GM21515 (cell line): ENCODE measurements around the gene CRIP2.

ENCODE experiments used
- ATAC-seq: cut with Tn5 transposase; IDR thresholded peaks from one replicate; pipeline ENCODE4 v1.9.1; 2021; ENCODE audit not compliant: unreplicated experiment

Gene CRIP2, protein sequence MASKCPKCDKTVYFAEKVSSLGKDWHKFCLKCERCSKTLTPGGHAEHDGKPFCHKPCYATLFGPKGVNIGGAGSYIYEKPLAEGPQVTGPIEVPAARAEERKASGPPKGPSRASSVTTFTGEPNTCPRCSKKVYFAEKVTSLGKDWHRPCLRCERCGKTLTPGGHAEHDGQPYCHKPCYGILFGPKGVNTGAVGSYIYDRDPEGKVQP

GRCh38 chr14:105474483-105475268 lies at the start of gene CRIP2:
CRIP2 (plus strand) TSS chr14:105474821; CDS start chr14:105474863, 42 bp downstream.
- no peak for ATAC-seq

- ATAC-seq: no peak
These were observed 49.8 kb upstream of the CRIP2 start for GRCh38 chr14:105424861-105425260.

DNA sequence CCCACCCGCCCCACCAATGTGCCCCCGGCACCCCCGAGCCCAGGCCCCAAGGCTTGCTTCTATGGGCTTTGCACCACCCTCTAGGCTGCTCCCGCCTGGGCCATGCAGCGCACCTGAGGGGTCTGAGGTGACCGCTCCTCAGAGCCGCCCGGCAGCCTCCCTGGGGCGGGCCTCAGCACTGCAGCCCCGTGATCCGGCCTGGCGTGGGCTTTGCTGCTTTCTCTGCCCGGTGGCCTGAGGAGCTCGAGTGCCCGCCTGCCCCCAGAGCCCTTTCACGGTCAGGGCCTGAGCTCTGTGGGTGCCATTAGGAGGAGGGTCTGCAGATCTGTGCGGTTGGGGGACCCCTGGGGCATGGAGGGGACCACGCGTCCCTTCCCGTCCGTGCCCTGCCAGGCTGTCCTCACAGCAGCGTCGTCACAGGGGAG lies 48.8 kb upstream of the CRIP2 start:
- no peak for ATAC-seq

DNA sequence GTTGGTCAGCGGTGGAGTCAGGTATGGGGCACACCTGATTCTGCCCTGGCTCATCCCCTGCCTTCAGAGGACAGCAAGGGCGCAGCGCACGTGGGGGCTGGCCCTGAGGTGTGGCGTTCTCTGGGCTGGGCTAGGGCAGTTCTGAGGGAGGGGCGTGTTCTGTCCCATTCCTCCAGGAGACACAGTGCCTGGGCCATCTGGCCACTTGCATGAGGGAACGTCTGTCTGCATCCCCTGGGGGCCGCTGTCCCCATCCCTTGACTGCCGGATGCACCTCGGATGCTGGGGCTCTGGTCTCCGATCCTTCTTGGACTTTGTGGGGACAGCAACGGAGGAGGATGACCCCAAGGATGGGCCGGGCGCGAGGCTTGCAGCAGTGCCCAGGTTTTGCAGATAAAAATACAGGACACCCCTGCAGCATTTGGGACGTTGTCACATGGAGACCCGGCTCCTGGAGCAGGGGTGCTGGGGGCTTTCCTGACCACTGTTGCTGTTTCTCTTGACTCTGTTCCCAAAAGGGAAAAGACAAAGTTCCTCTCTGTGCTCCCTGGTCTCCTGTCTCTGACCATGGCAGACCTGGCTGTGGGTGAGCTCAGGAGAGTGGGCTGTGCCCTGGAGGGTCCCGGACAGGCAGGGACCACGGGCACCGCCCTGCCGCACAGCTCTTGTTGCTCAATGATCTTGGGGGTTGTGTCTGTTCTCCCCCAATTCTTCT lies 48.0 kb upstream of the CRIP2 start:
- ATAC-seq: no peak

DNA sequence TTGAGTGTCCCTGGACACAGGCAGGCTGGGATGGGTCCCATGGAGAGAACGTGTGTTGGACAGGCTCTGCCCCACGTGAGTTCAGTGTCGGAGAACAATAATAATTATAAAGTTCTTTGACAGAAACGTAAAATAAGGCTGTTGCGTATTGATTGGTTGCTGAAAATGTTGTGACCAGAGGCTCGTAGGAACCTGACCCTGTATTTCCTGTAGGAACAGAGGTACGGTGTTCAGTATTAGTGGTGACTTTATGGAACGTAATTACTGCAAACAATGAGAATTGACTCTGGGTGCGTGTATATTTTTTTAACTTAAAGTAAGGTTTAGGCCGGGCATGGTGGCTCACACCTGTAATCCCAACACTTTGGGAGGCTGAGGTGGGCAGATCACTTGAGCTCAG lies 47.2 kb upstream of the CRIP2 start:
- ATAC-seq: no peak

DNA sequence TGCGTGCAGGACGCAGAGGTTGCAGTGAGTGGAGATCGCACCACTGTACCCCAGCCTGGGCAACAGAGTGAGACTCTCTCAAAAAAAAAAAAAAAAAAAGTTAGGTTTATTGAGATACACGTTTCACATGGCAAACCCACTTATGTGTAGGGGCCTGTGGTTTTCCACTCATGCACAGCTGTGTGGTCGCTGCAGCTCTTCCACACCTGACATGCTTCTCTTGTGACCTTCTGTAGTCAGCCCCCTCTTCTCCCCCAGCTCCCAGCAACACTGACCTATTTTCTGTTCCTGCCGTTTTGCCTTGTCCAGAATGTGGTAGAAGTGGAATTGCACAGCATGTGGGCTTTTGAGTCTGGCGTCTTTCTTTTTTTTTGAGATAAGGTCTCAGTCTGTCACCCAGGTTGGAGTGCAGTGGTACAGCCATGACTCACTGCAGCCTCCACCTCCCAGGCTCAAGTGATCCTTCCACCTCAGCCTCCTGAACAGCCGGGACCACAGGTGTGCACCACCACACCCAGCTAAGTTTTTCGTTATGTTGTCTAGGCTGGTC lies 46.6 kb upstream of the CRIP2 start:
- no peak for ATAC-seq

DNA sequence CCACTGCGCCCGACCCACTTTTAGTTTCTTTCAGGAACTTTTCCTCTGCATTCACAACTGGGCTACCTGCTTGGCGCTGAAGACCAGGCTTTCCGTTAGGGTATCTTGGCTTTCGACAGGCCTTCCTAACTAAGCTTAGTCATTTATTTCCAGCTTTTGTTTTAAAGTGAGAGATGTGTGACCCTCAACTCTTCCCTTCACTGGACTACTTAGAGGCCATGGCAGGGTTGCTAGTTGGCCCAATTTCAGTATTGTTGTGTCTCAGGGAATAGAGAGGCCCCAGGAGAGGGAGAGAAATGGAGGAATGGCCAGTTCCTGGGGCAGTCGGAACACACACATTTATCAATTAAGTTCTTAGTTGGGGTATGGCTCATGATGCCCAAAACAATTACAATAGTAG lies 44.6 kb upstream of the CRIP2 start:
- ATAC-seq: no peak

DNA sequence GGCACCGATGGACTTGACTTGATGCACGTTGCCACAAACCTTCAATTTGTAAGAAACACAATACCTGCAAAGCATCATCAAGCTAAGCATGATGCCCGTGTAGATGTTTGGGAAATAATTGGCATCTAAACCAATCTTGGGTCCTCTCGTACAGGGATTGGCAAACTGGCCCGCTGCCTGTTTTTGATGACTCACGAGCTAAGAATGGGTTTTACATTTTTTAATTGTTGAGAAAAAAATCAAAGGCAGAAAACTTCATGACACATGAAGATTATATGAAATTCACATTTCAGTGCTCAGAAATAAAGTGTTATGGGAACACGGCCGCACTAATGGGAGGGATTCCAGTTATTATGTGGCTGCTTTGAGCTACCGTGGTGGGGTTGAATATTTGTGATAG lies 44.1 kb upstream of the CRIP2 start:
- no peak for ATAC-seq

DNA sequence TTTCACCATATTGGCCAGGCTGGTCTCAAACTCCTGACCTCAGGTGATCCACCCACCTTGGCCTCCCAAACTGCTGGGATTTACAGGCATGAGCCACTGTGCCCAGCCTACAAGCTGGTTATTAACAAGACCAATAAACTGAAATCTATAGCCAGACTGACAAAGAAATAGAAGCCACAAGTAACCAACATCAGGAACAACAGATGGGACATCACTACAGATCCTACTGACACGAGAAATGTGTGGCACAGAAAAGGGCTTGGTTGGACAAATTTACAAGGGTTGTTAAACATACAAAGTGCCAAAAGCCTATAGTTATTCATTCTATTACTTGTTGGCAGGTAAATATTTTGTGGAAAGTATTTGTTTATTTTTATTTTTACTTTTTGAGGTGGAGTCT lies 43.4 kb upstream of the CRIP2 start:
- ATAC-seq: no peak

DNA sequence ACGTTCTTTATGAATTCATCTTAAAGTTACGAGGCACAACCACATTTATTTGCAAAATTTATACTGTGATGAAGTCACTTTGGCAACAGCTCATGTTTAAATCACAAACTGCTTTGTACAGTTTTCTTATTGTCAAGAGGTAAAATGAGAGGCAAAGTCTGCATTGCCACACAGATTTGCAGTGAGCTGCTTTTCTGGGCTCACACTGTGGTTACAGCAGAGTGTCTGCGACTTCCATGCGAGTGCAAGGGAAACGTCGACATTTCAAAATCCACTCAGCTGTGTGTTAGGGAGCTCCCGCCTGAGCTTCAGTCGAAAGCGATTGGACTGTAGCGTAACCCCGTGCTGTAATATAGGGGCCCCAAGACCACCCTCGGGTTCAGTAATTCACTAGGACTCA lies 42.0 kb upstream of the CRIP2 start:
- ATAC-seq: no peak

DNA sequence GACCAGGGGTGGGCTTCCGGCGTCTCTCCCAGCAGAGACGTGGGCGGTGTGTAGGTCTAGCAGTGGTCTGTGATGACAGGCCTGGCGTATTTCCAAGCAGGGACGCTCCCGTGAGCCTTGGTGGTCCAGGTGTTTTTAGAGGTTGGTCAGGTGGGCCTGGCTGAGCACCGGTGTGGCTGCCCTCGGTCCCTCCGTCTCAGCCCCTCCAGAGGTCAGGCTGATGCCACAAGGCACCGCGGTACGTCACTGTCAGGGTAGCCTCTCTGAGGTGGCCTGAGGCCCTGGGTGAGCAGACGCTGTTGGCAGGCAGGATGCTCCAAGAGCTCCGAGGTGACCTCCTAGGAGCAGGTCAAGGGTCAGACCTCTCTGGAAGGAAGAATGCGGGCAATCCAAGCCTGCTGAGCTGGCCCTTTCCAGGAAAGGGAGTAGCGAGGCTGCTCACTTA lies 41.4 kb upstream of the CRIP2 start:
- ATAC-seq: no peak

GRCh38 chr14:105436402-105436801 lies 38.2 kb upstream of the CRIP2 start:
- no peak for ATAC-seq

- no peak for ATAC-seq
These were observed 37.5 kb upstream of the CRIP2 start for GRCh38 chr14:105436891-105437722.

DNA sequence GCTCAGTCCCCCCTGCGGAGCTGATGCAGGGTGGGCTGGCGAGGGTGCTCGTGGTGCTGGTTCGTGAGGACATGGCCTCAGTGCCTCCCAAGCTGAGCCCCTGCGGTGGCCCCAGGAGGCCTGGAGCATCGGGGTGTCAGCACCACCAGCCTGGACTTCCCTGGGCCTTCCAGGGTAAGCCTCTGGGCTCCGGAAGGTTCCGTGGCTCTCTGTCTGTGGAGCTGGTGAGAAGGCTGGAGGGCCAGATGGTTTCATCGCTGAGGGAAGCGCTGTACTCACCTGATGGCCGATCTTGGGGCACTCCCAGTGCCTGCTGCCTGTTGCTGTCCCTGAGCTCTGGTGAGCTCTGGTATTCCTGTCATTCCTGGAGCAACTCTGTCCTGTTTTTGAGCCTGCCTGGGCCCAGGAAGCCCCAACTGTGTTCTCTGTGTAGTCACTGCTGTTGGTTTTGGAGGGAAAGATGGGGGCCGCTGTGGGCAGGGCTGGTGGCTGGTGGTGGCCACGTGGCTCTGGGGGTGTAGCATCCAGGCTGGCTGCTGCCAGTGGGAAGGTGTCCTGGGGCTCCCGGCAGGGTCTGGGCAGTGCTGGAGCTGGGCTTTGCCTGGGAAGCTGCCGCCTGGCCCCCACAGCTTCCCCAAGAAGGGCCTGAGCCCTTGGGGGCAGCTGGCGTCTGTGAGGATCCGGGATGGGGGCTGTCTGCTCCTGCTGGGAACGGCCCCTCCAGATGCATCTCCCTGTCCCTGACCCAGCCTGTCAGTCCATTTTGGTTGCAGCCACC lies 36.7 kb upstream of the CRIP2 start:
- ATAC-seq: no peak

GRCh38 chr14:105439179-105439578 lies 35.4 kb upstream of the CRIP2 start:
- no peak for ATAC-seq

DNA sequence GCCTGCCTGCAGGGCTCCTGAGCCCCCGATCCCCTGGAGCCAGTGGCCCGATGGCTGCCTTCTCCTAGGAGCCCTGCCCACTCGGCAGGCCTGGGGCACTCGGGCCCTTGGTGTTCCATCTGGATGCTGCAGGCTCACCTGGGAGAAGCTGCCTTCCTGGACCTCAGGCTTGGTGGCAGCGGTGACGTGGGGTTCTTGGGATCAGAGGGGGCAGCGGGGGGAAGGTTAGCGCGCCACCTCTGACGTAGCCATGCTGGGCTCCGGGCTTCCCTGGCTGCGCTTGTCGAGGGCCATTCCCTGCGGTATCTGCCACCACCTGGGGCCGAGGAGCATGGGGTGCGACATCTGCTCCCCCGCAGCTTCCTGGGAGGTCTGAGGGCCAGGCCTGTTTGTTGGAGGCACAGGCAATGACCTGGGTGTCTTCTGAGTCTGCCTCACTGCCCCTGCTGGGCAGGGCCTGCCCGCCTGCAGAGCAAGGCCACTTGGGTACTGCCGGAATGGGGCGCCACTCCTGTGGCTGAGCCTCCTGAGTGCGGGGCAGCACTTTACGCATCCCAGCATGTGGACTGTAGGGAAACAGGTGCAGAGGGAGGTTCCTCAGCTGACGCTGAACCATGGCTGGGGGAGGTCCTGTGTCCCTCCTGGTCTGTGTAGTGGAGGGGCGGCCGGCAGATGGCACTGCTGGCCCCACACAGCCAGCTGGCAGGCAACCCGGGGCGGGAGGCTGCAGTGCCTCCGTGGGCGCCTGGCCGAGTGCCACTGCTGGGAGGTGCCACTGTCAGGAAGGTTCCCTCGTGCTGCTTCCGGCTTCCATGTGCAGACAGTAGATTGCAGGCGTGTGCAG lies 34.7 kb upstream of the CRIP2 start:
- no peak for ATAC-seq

- no peak for ATAC-seq
These were observed 34.1 kb upstream of the CRIP2 start for GRCh38 chr14:105440554-105440900.

GRCh38 chr14:105440992-105441391 lies 33.6 kb upstream of the CRIP2 start:
- ATAC-seq: no peak

GRCh38 chr14:105442125-105442524 lies 32.5 kb upstream of the CRIP2 start:
- no peak for ATAC-seq
